ENCODE results near the gene PEX26.
A peak's percentile ranks its signal among the peaks of the same experiment; 100 is the strongest.
"Not testable (repeated sequence)": the region's sequence is repeated elsewhere in the genome, so short reads cannot be mapped to it uniquely, and the experiment has no call there.

PEX26 gene

DNA sequence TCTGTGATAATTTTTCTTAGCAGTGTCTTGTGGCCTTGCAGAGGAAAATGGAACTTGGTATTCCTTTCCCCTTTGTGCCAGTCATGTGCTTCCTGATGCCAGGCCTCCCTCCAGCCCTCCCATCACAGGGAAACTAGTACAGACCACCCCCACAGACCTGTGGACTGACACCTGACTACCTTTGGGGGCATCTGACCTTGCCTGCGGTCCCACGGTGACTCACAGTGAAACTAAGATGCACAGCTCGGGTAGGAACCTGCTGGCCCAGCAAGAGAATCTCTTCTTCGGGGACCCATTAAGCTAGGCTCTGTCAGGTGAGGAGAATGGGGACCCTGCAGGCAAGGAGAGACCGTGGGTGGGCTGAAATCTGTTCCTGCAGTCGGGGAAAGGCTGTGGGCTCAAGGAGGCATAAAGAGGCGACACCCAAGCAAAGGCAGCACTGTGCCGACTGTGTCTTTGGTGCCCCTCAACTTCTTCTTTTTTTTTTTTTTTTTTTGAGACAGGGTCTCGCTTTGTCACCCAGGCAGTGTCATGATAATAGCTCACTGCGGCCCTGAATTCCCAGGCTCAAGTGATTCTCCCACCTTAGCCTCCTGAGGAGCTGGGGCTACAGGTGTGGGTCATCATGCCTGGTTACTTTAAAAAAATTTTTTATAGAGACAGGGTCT is 20.8 kb upstream of the PEX26 start:
- no peak for DNase-seq (ENCODE audit: low spot score)

GRCh38 chr22:18057568-18058209 is 20.1 kb upstream of the PEX26 start:
- peak; percentile 49 for DNase-seq (ENCODE audit: low spot score)

- DNase-seq (ENCODE audit: low spot score) = no peak
These were observed 19.3 kb upstream of the PEX26 start for GRCh38 chr22:18058371-18059093.

DNA sequence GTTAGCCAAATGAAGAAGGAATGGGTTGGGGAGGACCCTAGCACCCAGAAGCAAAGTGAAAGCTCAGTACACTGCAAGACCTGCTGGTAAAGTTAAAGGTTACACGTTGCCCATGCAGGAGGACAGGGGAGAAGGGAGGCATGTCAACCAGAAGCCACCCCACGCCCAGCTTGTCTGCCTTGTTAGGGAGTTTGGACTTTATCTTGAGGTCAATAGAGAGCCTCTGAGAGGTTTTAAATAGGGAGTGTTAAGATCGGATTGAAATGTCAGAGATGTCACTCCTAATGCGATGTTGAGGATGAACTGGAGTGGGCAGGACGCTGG is 18.7 kb upstream of the PEX26 start:
- DNase-seq (ENCODE audit: low spot score) = no peak

DNA sequence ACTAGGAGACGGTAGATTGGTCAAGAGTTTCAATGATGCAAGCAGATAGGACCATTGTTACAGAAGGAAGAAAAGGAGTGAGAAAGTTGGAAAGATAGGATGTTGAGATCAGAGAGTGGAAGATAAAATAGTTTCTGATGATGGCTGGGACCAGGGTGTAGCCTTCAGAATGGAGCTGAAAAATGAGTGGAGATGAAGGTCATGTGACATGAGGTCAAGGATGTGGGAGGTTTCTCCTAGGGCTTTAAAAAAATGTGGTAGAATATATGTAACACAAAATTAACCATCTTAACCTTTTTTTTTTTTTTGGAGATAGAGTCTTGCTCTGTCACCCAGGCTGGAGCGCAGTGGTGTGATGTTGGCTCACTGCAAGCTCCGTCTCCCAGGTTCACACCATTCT is 18.3 kb upstream of the PEX26 start:
- DNase-seq (ENCODE audit: low spot score) = no peak

DNA sequence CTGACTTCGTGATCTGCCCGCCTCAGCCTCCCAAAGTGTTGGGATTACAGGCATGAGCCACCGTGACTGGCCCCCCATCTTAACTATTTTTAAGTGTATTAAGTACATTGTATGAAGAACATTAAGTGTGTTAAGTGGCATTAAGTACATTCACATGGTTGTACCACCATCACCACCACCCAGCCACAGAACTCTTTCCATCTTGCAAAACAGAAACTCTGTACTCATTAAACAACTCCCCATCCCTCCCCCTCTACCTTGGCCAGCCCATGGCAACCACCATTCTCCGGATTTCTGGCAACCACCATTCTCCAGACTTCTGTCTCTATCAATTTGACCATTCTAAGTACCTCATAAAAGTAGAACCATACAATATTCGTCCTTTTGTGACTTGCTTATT is 17.8 kb upstream of the PEX26 start:
- DNase-seq (ENCODE audit: low spot score) = no peak

DNA sequence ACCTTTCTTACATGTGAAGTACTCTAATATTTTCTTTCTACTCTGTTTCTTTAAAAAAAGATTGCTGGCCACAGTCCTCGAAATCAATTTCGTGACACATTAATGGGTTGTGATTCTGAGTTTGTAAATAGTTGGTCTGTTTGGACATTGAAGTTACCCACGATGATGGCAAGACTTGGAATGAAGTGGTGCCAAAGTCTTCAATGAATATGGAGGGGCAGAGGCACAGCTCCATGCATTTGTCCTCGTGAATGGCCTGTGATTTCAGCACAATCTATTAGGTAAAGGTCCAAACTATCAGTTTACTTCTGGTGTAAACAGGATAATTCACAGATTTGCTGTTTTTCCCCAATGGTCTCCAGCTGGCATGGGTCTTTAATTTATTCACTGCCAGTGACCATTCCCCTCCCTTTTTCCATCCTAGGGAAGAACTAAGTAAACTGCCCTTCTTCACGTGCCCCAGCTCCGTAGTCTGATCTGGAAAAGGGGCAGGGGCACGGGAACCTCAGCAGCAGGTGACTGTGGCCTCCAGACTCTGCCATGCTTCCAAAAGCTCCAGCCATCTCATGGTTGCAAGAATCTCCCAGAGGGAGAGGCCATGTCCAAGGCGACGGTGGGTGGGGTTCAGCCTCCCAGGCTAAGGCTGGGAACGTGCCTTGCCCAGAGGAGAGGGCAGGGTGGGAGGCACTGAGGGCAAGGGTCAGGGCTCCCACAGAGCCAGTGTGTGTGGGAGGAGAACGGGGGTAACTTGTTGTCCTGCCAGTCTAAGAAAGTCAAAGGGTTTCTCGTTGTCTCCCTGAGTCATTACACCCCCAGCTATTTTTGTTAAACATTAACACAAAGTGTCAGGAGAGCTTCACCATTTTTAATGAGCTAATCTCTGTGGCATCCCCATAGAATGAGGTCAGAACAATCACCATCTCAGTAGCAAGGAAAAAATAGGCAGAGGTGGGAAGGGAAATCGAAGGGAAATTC is 16.9 kb upstream of the PEX26 start:
- peak; percentile 84 for DNase-seq (ENCODE audit: low spot score)

GRCh38 chr22:18062421-18062820 is 15.4 kb upstream of the PEX26 start:
- no peak for DNase-seq (ENCODE audit: low spot score)

DNA sequence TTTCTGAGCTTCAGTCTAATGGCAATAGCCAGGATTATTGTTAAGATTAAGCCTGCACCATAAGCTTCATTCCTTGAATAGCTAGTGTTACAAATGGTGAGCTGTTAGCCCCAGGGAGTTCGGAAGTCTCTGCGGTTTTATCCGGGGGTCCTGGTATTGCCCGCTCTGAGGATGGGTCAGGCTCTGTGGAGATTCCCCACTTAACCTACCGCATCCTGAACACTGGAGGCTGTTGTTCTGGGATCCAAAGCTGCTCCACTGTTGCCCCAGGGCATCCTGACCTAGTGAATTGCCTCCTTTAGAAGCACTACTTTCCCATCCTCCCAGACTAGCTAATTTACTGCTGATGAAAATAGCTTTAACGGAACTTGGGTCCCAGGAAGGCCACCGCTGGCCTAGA is 14.5 kb upstream of the PEX26 start:
- no peak for DNase-seq (ENCODE audit: low spot score)

DNA sequence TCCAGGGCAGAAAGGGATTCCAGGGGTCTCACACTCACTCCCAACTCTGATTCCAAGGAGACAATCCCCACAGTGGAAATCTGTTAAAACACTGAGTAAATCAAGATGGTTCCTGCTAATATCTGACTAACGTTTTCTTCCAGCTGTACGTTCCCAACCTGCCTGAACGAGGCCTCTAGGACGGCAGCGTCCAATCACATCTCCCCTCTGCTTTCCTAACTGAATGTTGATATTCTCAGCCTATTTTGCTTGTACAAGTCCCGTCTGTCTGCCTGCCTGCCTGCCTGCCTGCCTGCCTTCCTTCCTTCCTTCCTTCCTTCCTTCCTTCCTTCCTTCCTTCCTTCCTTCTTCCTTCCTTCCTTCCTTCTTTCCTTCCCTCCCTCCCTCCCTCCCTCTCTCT is 14.1 kb upstream of the PEX26 start:
- not testable (repeated sequence) for DNase-seq (ENCODE audit: low spot score)

GRCh38 chr22:18064636-18065035 is 13.2 kb upstream of the PEX26 start:
- no peak for DNase-seq (ENCODE audit: low spot score)

GRCh38 chr22:18065256-18065655 is 12.5 kb upstream of the PEX26 start:
- no peak for DNase-seq (ENCODE audit: low spot score)

- no peak for DNase-seq (ENCODE audit: low spot score)
These were observed 11.5 kb upstream of the PEX26 start for GRCh38 chr22:18066181-18066859.

DNA sequence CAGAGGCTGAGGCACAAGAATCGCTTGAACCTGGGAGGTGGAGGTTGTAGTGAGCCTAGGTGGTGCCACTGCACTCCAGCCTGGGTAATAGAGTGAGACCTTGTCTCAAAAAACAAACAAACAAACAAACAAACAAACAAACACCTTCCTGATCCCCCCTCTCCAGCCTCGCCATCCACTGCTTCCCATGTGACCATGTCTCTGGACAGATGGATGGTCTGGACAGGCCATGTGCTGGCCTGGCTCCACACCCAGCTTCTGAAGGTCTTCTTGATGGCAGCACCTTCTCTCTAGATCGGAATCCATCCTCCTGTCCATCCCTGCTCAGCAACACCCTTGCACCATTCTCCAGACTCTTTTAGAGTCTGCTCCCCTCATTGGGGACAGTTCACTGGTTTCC is 10.7 kb upstream of the PEX26 start:
- DNase-seq (ENCODE audit: low spot score) = no peak

DNA sequence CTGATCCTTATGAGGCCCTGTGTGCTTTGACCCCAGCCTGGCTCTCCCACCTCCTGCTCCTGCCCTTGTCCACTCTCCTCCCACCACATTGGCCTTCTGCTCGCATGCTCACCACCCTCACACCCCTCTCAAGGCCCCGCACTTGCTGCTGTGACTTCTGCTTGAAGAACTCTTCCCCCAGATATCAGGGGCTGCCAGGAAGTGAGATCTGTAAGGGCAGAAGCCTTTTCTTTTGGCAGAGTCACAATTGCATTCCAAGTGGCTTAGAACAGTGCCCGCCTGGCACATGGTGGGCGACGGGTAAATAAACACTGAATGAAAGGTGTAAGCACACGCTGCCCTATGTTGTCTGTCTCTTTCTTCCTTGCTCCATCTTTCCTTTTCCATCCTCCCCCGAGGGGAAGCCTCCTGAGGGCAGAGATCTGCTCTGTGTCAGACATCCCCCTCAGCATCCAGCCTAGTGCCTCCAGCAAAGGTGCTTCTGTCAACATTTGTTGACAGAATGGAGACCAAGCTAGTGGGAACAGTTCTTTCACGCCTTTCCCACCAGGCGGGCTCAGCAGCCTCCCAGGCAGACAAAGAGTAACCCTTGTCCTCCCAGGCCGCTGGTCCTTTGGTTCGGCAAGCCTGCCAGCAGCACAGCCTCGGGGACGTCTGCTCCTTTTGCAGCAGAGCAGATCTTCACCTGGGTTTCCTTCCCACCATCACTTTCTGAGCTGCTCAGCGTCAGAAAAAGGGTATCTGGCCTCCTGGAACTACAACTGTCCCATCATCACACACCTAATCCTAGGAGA is 10.0 kb upstream of the PEX26 start:
- no peak for DNase-seq (ENCODE audit: low spot score)

- DNase-seq (ENCODE audit: low spot score) = no peak
These were observed 9.3 kb upstream of the PEX26 start for GRCh38 chr22:18068381-18068988.

- no peak for DNase-seq (ENCODE audit: low spot score)
These were observed 8.7 kb upstream of the PEX26 start for GRCh38 chr22:18069041-18069440.

GRCh38 chr22:18070041-18070440 is 7.7 kb upstream of the PEX26 start:
- DNase-seq (ENCODE audit: low spot score) = no peak

DNA sequence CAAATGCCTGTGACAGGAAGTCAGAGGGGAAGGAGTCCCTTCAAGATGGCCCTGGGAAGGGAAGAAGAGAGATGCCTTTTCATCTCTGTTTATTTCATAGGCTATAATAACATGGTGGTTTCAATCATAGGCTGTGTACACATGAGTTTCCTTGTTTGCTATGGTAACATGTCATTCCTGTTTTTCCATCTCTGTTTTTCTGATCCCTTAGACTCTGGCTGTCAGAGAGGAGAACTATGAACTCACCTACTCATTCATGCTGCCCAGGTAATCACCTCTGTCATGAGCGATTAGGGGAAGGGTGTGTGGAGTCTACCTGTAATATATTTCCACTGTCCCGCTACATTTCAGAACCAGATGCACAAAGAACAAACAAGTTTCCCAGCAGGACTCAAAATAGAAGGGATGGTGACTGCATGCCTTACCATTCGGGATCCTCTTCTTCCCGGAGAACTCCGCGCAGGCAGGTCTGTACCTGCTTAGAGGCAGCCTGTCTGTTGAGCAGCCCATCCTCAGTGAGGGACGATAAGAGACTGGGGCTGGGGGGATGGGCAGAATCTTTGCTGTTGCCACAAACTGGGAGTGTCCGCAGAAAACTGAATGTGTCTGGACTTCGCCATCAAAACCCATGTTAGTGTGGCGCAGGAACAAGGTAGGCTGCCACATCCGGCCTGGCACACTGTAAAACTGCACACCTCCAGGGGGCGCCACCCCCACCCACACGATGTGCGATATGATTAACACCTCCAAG is 7.1 kb upstream of the PEX26 start:
- DNase-seq (ENCODE audit: low spot score) = no peak
